Type B pancreatic cell (in vitro differentiated cells): Measurements from ENCODE around the gene TCF12. TPM values are rescaled to one million over a fixed set of nuclear protein-coding genes. Genes with fewer than 3 reads are reported as not detected.
A peak's percentile ranks its signal among the peaks of the same experiment; 100 is the strongest.

Source experiments
- DNase-seq: peaks from one replicate; pipeline ENCODE4 v3.0.0; 2021; ENCODE audit warnings: mixed read lengths; ENCODE audit not compliant: unreplicated experiment; ENCODE audit errors: extremely low spot score
- H3K27ac Mint-ChIP-seq: 2 replicates; pipeline ENCODE4 v1.8.0; 2021; ENCODE audit warnings: mild to moderate bottlenecking, mixed read lengths
- H3K27me3 Mint-ChIP-seq: 2 replicates; pipeline ENCODE4 v1.8.0; 2021; ENCODE audit warnings: mixed read lengths
- H3K36me3 Mint-ChIP-seq: 2 replicates; pipeline ENCODE4 v1.8.0; 2021; ENCODE audit warnings: mixed read lengths
- H3K4me1 Mint-ChIP-seq: one replicate; pipeline ENCODE4 v1.8.0; 2021; ENCODE audit warnings: mixed read lengths; ENCODE audit not compliant: unreplicated experiment
- H3K4me3 Mint-ChIP-seq: 2 replicates; pipeline ENCODE4 v1.8.0; 2021; ENCODE audit warnings: mild to moderate bottlenecking, mixed read lengths
- H3K9me3 Mint-ChIP-seq: 2 replicates; pipeline ENCODE4 v1.8.0; 2021; ENCODE audit warnings: mixed read lengths
- CTCF ChIP-seq: fragments of 200-600 bp; sonication (generic); conservative IDR thresholded peaks from 2 replicates; pipeline ENCODE4 v1.5.0; 2021; ENCODE audit warnings: antibody characterized with exemption, mild to moderate bottlenecking
- total RNA-seq: library from RNA; stranded (reverse); gene quantifications from 2 replicates; pipeline ENCODE4 v1.2.1, GENCODE V29; 2021; ENCODE audit warnings: low replicate concordance

The TCF12 gene
- total RNA-seq, 1 donor from 2014 or later, result 153 TPM

DNA sequence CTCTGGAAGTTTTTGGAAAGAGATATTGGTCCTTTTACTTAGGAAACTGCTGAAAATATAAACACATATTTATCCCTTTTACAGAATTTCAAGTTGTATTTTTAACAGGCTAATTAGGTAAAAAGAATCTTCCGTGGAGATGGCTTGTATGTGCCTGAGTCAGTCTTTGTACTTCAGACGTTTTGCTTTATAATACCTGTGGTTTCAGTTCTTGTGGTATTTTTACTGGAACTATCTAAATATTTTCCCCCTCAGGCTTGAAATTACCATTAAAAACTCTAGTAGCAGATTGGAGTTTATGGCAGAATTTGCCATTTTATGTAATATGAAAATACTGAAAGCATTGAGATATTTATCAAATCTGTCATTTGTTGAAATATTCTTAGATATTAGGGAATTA, 306.2 kb downstream of the TCF12 start:
- Mint-ChIP-seq H3K27ac (no peak overlapping the region), H3K27me3 (no peaks in the 10 kb centered on the region), H3K36me3 (no peaks in the 10 kb centered on the region), H3K9me3 (no peaks in the 10 kb centered on the region), H3K4me3 (no peak overlapping the region), H3K4me1 (peaks cover 33% of the 10 kb centered on the region)
- TF ChIP-seq CTCF, result no peak
- DNase-seq, result no peak

- DNase-seq, result no peak
- TF ChIP-seq CTCF, result no peak
- H3K27me3 Mint-ChIP-seq, result no peaks in the 10 kb centered on the region
- H3K4me3 Mint-ChIP-seq, result peak overlapping the region; percentile 26
- H3K4me1 Mint-ChIP-seq, result peaks cover 33% of the 10 kb centered on the region
- H3K9me3 Mint-ChIP-seq, result no peaks in the 10 kb centered on the region
- H3K27ac Mint-ChIP-seq, result peak overlapping the region; percentile 5
- H3K36me3 Mint-ChIP-seq, result peaks cover 4% of the 10 kb centered on the region
Observed at GRCh38 chr15:57227166-57227565, 308.7 kb downstream of the TCF12 start.

DNA sequence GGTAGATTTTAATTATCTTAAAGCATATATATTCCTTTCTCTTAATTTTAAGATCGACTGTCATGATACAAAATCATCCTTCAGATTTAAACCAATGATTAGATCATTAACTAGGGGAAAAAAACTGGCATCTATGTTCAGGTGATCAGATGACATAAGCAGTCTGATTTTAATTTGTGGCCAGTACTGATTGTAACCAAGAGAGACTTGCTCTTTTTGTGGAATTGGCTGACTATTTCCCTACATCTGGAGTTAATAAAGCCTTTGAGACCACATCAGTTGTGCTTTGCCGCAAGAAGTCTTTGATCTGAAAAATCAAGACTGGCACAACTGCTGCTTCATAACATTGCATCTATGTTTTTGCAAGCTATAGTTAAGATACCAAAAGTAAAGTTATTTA, 309.5 kb downstream of the TCF12 start:
- H3K36me3 Mint-ChIP-seq, result peaks cover 8% of the 10 kb centered on the region
- H3K27me3 Mint-ChIP-seq, result no peaks in the 10 kb centered on the region
- DNase-seq, result no peak
- H3K4me3 Mint-ChIP-seq, result peak overlapping the region; percentile 34
- no peak for TF ChIP-seq CTCF
- no peak overlapping the region for H3K27ac Mint-ChIP-seq
- H3K4me1 Mint-ChIP-seq, result peaks cover 33% of the 10 kb centered on the region
- no peaks in the 10 kb centered on the region for H3K9me3 Mint-ChIP-seq

DNA sequence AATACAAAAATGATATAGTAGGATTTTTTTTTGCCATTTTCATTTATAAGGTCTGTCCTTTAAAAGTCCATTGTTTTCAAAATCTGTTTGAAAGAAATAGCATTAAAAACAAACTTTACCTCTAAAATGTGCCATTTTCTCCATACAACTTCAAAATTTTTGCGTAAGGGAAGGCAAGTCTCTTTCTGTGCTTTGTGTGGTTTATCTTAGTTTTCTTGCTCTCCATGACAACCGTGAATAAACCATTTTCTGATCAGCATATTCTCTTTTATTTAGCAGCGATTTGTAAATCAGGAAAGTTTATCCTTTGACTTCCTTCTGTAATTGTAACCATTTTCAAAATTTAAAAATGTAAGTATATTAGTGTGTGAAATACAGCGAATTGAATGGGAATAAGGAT, 310.0 kb downstream of the TCF12 start:
- TF ChIP-seq CTCF, result no peak
- H3K36me3 Mint-ChIP-seq, result peaks cover 8% of the 10 kb centered on the region
- peaks cover 33% of the 10 kb centered on the region for H3K4me1 Mint-ChIP-seq
- peak overlapping the region; percentile 34 for H3K4me3 Mint-ChIP-seq
- no peak overlapping the region for H3K27ac Mint-ChIP-seq
- H3K9me3 Mint-ChIP-seq, result no peaks in the 10 kb centered on the region
- DNase-seq, result no peak
- no peaks in the 10 kb centered on the region for H3K27me3 Mint-ChIP-seq

GRCh38 chr15:57229051-57229450, 310.6 kb downstream of the TCF12 start:
- Mint-ChIP-seq H3K27ac (peak overlapping the region; percentile 24), H3K4me1 (peaks cover 30% of the 10 kb centered on the region), H3K9me3 (no peaks in the 10 kb centered on the region), H3K36me3 (peaks cover 15% of the 10 kb centered on the region), H3K27me3 (no peaks in the 10 kb centered on the region), H3K4me3 (peak overlapping the region; percentile 30)
- no peak for DNase-seq
- no peak for TF ChIP-seq CTCF

GRCh38 chr15:57231559-57231958, 313.1 kb downstream of the TCF12 start:
- no peak for DNase-seq
- no peak for TF ChIP-seq CTCF
- Mint-ChIP-seq H3K4me1 (peaks cover 44% of the 10 kb centered on the region), H3K27me3 (no peaks in the 10 kb centered on the region), H3K36me3 (peaks cover 23% of the 10 kb centered on the region), H3K9me3 (no peaks in the 10 kb centered on the region), H3K4me3 (no peak overlapping the region), H3K27ac (no peak overlapping the region)
